SU-DHL-6 (cell line): ENCODE results near the gene MBD5.
"Not testable (repeated sequence)": the region's sequence is repeated elsewhere in the genome, so short reads cannot be mapped to it uniquely, and the experiment has no call there.

Source experiments
- CTCF ChIP-seq: fragments of 200-600 bp; sonication (generic); IDR thresholded peaks from one replicate; pipeline ENCODE4 v1.5.1; 2017; ENCODE audit warnings: antibody characterized with exemption, mild to moderate bottlenecking, low read length, moderate library complexity; ENCODE audit not compliant: insufficient read depth, poor library complexity, severe bottlenecking
- EZH2phosphoT487 ChIP-seq: fragments of 200-600 bp; sonication (generic), shearing (Covaris generic); conservative IDR thresholded peaks from 2 replicates; pipeline ENCODE4 v1.6.1; 2018; ENCODE audit warnings: mild to moderate bottlenecking, antibody characterized with exemption, low read length, moderate library complexity, mixed read lengths

DNA sequence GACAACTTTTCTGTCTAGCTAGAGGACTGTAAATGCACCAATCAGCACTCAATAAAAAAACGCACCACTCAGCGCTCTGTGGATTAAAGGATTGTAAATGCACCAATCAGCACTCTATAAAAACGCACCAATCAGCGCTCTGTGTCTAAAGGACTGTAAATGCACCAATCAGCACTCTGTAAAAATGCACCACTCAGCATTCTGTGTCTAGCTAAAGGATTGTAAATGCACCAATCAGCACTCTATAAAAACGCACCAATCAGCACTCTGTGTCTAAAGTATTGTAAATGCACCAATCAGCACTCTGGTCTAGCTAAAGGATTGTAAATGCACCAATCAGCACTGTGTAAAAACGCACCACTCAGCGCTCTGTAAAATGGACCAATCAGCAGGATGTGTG lies 25.9 kb upstream of the MBD5 start:
- not testable (repeated sequence) for TF ChIP-seq CTCF, EZH2phosphoT487
